GM18907 (cell line): Measurements from ENCODE around the gene RNF213.
"Not testable (repeated sequence)": the region's sequence is repeated elsewhere in the genome, so short reads cannot be mapped to it uniquely, and the experiment has no call there.

ENCODE experiments used
- ATAC-seq: cut with Tn5 transposase; IDR thresholded peaks from one replicate; pipeline ENCODE4 v1.9.1; 2021; ENCODE audit warnings: mild to moderate bottlenecking, moderate library complexity; ENCODE audit not compliant: unreplicated experiment

The RNF213 gene

GRCh38 chr17:80388175-80388574, 127.5 kb downstream of the RNF213 start:
- no peak for ATAC-seq

- no peak for ATAC-seq
Observed at GRCh38 chr17:80388601-80389000, 127.9 kb downstream of the RNF213 start.

- ATAC-seq: no peak
Observed at GRCh38 chr17:80389011-80389995, 128.7 kb downstream of the RNF213 start.

GRCh38 chr17:80393241-80393890, 132.7 kb downstream of the RNF213 start:
- no peak for ATAC-seq

GRCh38 chr17:80393961-80394360, 133.3 kb downstream of the RNF213 start:
- no peak for ATAC-seq

- no peak for ATAC-seq
Observed at GRCh38 chr17:80394629-80395216, 134.1 kb downstream of the RNF213 start.

GRCh38 chr17:80395402-80396151, 134.9 kb downstream of the RNF213 start:
- no peak for ATAC-seq

GRCh38 chr17:80396157-80397033, 135.7 kb downstream of the RNF213 start:
- no peak for ATAC-seq

- no peak for ATAC-seq
Observed at GRCh38 chr17:80397034-80397387, 136.4 kb downstream of the RNF213 start.

GRCh38 chr17:80397686-80398085, 137.0 kb downstream of the RNF213 start:
- no peak for ATAC-seq

GRCh38 chr17:80401086-80401485, 140.4 kb downstream of the RNF213 start:
- ATAC-seq: not testable (repeated sequence)

GRCh38 chr17:80402102-80402501, 141.4 kb downstream of the RNF213 start:
- not testable (repeated sequence) for ATAC-seq

- ATAC-seq: no peak
Observed at GRCh38 chr17:80402959-80403358, 142.3 kb downstream of the RNF213 start.

- no peak for ATAC-seq
Observed at GRCh38 chr17:80406146-80406545, 145.5 kb downstream of the RNF213 start.

GRCh38 chr17:80407917-80408316, 147.3 kb downstream of the RNF213 start:
- not testable (repeated sequence) for ATAC-seq

- no peak for ATAC-seq
Observed at GRCh38 chr17:80408872-80409271, 148.2 kb downstream of the RNF213 start.

GRCh38 chr17:80409626-80410025, 149.0 kb downstream of the RNF213 start:
- no peak for ATAC-seq

- ATAC-seq: not testable (repeated sequence)
Observed at GRCh38 chr17:80410441-80411087, 149.9 kb downstream of the RNF213 start.

GRCh38 chr17:80413771-80414507, 153.3 kb downstream of the RNF213 start:
- no peak for ATAC-seq
